Sigmoid colon (tissue), 7 donors: ENCODE measurements around the gene TTC33. TPM values are rescaled to one million over a fixed set of nuclear protein-coding genes. Genes with fewer than 3 reads are reported as not detected.

ENCODE experiments used
- DNase-seq: peaks from one replicate; pipeline ENCODE4 v3.0.0-alpha.2; 2019
- H3K27ac ChIP-seq, 4 donors: fragments of 200-600 bp; sonication (generic); one replicate each; pipeline ENCODE4 v1.5.1; 2016 to 2019; ENCODE audit warnings: mild to moderate bottlenecking in 1 of 4
- H3K27me3 ChIP-seq, 3 donors: fragments of 200-600 bp; sonication (generic); one replicate each; pipeline ENCODE4 v1.5.1; 2019; ENCODE audit warnings: mild to moderate bottlenecking in 1 of 3
- H3K36me3 ChIP-seq, 4 donors: fragments of 200-600 bp; sonication (generic); one replicate each; pipeline ENCODE4 v1.5.1; 2016 to 2019
- H3K4me1 ChIP-seq, 4 donors: fragments of 200-600 bp; sonication (generic); one replicate each; pipeline ENCODE4 v1.5.1; 2017 to 2019
- H3K4me3 ChIP-seq, 4 donors: fragments of 200-600 bp; sonication (generic); one replicate each; pipeline ENCODE4 v1.5.1; 2017 to 2019; ENCODE audit warnings: mild to moderate bottlenecking in 2 of 4, moderate library complexity in 1 of 4
- H3K9me3 ChIP-seq, 4 donors: fragments of 200-600 bp in 3 of 4; sonication (generic) in 3 of 4; one replicate each; pipeline versions ENCODE4 v1.5.1 to v1.6.1; 2013 to 2019
- EP300 ChIP-seq, 4 donors: sonication (generic); formaldehyde crosslinking; IDR thresholded peaks; one replicate each; pipeline ENCODE4 v1.6.1; 2017; ENCODE audit warnings: antibody characterized with exemption in 4 of 4
- POLR2A ChIP-seq, 2 donors: fragments of 450-650 bp; IDR thresholded peaks; one replicate each; pipeline ENCODE4 v1.6.1; 2016; ENCODE audit warnings: antibody characterized with exemption in 2 of 2, mild to moderate bottlenecking in 2 of 2, moderate library complexity in 2 of 2
- POLR2AphosphoS5 ChIP-seq, 4 donors: sonication (generic); formaldehyde crosslinking; IDR thresholded peaks; one replicate each; pipeline ENCODE4 v1.6.1; 2017; ENCODE audit warnings: antibody characterized with exemption in 4 of 4
- WGBS, 2 donors: extraction: QIAGEN DNeasy Blood & Tissue Kit; methylation state at CpG; one replicate each; pipeline ENCODE4 v1.1.7; 2013; 5-methylcytosine and 5-hydroxymethylcytosine counted together
- intact Hi-C: fragments of 100-400 bp; cut with DNase I; formaldehyde crosslinking; loops from one replicate; pipeline ENCODE4 v1.15.1; 2023
- polyA plus RNA-seq, 3 donors: library from polyadenylated mRNA; stranded (reverse); fragments of 200-250 nt; gene quantifications; one replicate each; pipeline ENCODE4 v1.2.3, GENCODE V29; 2013
- total RNA-seq, 4 donors: library from RNA; depleted of rRNA; stranded (reverse); fragments of >200 nt; gene quantifications; one replicate each; pipeline ENCODE4 v1.1.0, GENCODE V29; 2016
- TF ChIP-seq, protein P1 (sequence below), 4 experiments: fragments of 450-650 bp in 3 of 4; fragments of 200-600 bp in 1 of 4; IDR thresholded peaks; one replicate each; pipeline ENCODE4 v1.5.1; 2016 to 2019; ENCODE audit warnings: antibody characterized with exemption in 4 of 4, mild to moderate bottlenecking in 3 of 4, moderate library complexity in 2 of 4
- donor health status: healthy with polysubstance abuse.
- donor health status: Bipolar disorder and iron deficiency.
- donor health status: healthy.

Gene TTC33
- total and polyA plus RNA-seq, 7 donors = 6.6 to 33.2 (median 18.0) TPM

DNA sequence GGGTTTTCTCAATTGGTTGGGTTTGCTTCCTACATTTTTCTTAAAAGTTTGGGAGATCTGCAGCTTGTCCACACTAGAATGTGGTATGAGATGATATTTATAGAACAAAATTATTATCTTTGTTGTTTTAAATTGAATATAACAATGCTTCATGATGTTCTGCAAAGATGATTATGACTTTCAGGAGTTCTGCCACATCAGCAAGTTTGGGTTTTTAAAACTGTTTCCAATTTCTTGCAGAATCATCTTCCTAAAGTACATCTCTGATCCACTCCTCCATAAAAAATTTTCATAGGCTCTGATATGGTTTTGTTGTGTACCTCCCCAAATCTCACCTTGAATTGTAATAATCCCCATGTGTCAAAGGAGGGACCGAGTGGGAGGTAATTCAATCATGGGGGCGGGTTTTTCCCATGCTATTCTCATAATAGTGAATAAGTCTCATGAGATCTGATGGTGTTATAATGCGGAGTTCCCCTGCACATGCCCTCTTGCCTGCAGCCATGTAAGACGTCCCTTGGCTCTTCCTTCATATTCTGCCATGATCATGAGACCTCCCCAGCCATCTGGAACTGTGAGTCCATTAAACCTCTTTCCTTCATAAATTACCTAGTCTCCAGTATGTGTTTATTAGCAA lies 195.2 kb downstream of the TTC33 start:
- Histone ChIP-seq H3K9me3 (no peaks in the 10 kb centered on the region), H3K27me3 (no peaks in the 10 kb centered on the region), H3K27ac (no peak overlapping the region), H3K4me3 (no peak overlapping the region), H3K36me3 (no peaks in the 10 kb centered on the region), H3K4me1 (no peaks in the 10 kb centered on the region)
- intact Hi-C loops = no loop called here
- no peak for DNase-seq
- WGBS, 2 donors = 84 to 96% methylated on average over 4 of the region's 4 CpGs
- no peak for TF ChIP-seq POLR2A (IDR thresholded peaks at IDR 0.05)
- no peak for TF ChIP-seq POLR2AphosphoS5 (IDR thresholded peaks at IDR 0.05)
- no peak for TF ChIP-seq EP300 (IDR thresholded peaks at IDR 0.05)
- TF ChIP-seq, protein P1, sequence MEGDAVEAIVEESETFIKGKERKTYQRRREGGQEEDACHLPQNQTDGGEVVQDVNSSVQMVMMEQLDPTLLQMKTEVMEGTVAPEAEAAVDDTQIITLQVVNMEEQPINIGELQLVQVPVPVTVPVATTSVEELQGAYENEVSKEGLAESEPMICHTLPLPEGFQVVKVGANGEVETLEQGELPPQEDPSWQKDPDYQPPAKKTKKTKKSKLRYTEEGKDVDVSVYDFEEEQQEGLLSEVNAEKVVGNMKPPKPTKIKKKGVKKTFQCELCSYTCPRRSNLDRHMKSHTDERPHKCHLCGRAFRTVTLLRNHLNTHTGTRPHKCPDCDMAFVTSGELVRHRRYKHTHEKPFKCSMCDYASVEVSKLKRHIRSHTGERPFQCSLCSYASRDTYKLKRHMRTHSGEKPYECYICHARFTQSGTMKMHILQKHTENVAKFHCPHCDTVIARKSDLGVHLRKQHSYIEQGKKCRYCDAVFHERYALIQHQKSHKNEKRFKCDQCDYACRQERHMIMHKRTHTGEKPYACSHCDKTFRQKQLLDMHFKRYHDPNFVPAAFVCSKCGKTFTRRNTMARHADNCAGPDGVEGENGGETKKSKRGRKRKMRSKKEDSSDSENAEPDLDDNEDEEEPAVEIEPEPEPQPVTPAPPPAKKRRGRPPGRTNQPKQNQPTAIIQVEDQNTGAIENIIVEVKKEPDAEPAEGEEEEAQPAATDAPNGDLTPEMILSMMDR (IDR thresholded peaks at IDR 0.05) = no peak

DNA sequence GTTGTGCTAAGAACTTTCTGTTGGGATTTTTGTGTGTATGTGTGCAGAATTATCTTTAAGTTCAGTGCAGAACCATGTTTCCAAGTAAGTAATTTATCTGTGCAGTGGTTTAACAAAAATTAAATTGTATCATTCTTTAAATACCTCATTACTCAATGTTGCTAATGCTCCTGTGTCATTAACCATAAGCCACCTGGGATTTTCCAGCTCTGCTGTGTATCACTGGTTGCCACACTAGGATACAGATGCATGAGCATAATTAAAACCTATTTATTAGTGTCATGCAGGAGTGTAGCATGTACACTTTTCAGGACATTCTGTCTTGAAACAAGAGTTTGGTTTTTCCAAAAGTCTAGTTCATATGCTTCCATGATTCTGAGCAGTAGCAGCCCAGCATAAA lies 196.5 kb downstream of the TTC33 start:
- Histone ChIP-seq H3K4me3 (no peak overlapping the region), H3K27me3 (no peaks in the 10 kb centered on the region), H3K9me3 (no peaks in the 10 kb centered on the region), H3K27ac (no peak overlapping the region), H3K4me1 (no peaks in the 10 kb centered on the region), H3K36me3 (no peaks in the 10 kb centered on the region)
- intact Hi-C loops = no loop called here
- no peak for DNase-seq
- TF ChIP-seq POLR2A (IDR thresholded peaks at IDR 0.05) (no peak), POLR2AphosphoS5 (IDR thresholded peaks at IDR 0.05) (no peak), EP300 (IDR thresholded peaks at IDR 0.05) (no peak)
- TF ChIP-seq, protein P1 (IDR thresholded peaks at IDR 0.05) = no peak

DNA sequence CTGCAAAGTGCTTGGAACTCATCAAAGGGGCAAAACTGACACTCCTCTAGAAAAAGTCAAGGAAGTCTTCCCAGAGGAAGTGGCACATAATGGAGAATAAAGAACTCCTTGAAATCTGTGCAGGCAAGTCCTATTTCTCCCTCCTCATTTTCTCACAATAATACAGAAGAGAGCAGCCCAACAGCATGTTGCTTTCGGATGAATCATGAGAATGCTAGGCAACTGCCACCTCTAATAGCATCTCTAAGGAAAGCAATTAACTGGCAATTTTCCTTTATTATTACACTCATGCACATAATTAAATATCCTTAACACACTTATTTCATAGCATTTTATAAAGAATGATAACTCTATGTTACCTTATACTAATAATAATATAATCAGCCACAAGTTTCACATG lies 198.3 kb downstream of the TTC33 start:
- intact Hi-C loops = no loop called here
- 90% methylated on average over 1 of the region's 1 CpG for WGBS, 2 donors

DNA sequence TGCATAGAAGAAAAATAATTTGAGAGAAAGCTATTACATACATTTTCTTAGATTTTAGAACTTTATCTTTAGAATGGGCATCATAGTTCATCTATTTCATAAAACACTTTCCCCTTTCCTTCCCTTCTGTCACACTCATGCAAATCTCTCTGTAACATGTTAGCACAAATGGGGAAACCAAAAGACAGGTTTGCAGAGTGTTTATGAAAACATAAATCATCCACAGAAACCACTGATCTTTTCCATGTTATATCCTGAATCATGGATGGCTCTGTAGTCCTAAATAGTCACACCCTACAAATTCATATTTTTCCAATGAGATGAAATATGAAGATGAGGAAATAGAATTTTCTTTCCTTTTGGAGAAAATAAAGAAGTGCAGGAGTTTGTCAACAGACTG lies 198.9 kb downstream of the TTC33 start:
- DNase-seq = no peak
- Histone ChIP-seq H3K9me3 (no peaks in the 10 kb centered on the region), H3K4me3 (no peak overlapping the region), H3K27ac (no peak overlapping the region), H3K27me3 (no peaks in the 10 kb centered on the region), H3K4me1 (peaks cover 0 to 10% (median 3%) of the 10 kb centered on the region in 4 donors), H3K36me3 (no peaks in the 10 kb centered on the region)
- no peak for TF ChIP-seq POLR2AphosphoS5 (IDR thresholded peaks at IDR 0.05)
- TF ChIP-seq, protein P1 (IDR thresholded peaks at IDR 0.05) = no peak
- no peak for TF ChIP-seq POLR2A (IDR thresholded peaks at IDR 0.05)
- TF ChIP-seq EP300 (IDR thresholded peaks at IDR 0.05) = no peak
- intact Hi-C loops = no loop called here

More for the DNA sequence above, 198.3 kb downstream of the TTC33 start:
- Histone ChIP-seq H3K4me3 (no peak overlapping the region), H3K27me3 (no peaks in the 10 kb centered on the region), H3K27ac (no peak overlapping the region), H3K9me3 (no peaks in the 10 kb centered on the region), H3K4me1 (peaks cover 0 to 3% (median under 1%) of the 10 kb centered on the region in 4 donors), H3K36me3 (no peaks in the 10 kb centered on the region)
- no peak for TF ChIP-seq POLR2A (IDR thresholded peaks at IDR 0.05)
- TF ChIP-seq, protein P1 (IDR thresholded peaks at IDR 0.05) = no peak
- TF ChIP-seq EP300 (IDR thresholded peaks at IDR 0.05) = no peak
- TF ChIP-seq POLR2AphosphoS5 (IDR thresholded peaks at IDR 0.05) = no peak
- no peak for DNase-seq

DNA sequence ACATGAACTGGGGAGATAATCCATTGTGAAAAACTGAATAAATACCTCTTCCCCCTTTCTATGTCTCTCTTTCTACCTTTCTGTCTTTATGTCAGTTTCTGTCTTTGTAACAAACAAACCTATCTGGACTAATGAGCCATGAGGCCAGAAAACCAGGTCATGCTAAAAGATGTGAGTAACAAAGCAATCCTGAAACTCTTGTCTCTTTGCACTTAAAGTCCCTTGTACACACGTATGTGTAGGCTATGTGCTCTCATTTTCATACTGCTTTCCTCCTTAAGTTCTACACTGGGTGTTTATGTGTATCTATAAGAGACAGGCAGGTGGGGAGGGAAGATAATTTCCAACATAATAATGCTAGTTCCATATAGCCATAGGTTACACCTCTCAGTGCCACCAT lies 199.9 kb downstream of the TTC33 start:
- H3K27me3 ChIP-seq = no peaks in the 10 kb centered on the region
- H3K36me3 ChIP-seq = no peaks in the 10 kb centered on the region
- TF ChIP-seq POLR2A (IDR thresholded peaks at IDR 0.05) = no peak
- TF ChIP-seq, protein P1 (IDR thresholded peaks at IDR 0.05) = no peak
- no peak for TF ChIP-seq POLR2AphosphoS5 (IDR thresholded peaks at IDR 0.05)
- no peak for TF ChIP-seq EP300 (IDR thresholded peaks at IDR 0.05)
- intact Hi-C loops = no loop called here
- no peaks in the 10 kb centered on the region for H3K9me3 ChIP-seq
- peaks cover 0 to 17% (median 6%) of the 10 kb centered on the region in 4 donors for H3K4me1 ChIP-seq
- no peak overlapping the region for H3K27ac ChIP-seq
- no peak overlapping the region for H3K4me3 ChIP-seq
- DNase-seq = no peak
- WGBS, 2 donors = 86 to 91% methylated on average over 1 of the region's 1 CpG
